ENCODE data around the gene SYT1.
A peak's percentile ranks its signal among the peaks of the same experiment; 100 is the strongest.
"Not testable (repeated sequence)": the region's sequence is repeated elsewhere in the genome, so short reads cannot be mapped to it uniquely, and the experiment has no call there.

Gene SYT1

DNA sequence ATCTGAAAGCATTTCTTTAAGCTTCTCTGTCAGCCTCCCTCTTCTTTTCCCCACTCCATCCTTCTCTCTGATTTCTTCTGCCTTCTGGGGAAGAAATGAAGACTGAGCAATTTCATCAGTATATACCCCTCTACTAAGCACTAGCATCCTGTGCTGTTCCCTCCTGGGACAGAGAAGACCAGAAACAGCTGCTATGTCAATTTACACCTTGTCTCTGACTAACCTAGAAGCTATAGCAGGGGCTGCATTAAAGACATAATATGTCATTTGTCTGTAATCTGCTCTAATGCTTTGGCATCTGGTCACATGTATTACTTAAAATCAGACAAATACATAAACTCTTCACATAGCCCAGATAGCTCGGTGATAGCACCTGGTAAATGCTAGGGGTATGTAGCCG, 529.3 kb downstream of the SYT1 start:
- no peak for DNase-seq (ENCODE audit: low read depth in 2 of 2)

DNA sequence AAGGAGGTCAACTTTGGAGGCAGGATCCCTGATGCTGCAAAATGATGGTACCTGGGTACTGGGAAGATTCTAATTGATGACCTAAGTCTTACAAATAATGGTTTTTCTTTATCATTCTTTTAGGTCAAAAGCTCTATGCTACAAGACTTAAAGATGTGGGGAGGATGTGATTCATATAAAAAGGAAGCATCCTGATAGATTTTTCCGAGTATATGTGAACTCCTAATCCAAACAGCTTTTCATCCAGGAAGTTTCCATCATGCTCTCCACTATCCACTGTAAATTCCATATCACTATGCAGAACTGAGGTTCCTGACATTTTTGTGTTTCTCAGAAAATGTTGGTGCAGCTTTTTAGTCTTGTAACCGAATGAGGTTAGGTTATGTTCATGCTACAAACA, 533.0 kb downstream of the SYT1 start:
- no peak for DNase-seq (ENCODE audit: low read depth in 2 of 2)

DNA sequence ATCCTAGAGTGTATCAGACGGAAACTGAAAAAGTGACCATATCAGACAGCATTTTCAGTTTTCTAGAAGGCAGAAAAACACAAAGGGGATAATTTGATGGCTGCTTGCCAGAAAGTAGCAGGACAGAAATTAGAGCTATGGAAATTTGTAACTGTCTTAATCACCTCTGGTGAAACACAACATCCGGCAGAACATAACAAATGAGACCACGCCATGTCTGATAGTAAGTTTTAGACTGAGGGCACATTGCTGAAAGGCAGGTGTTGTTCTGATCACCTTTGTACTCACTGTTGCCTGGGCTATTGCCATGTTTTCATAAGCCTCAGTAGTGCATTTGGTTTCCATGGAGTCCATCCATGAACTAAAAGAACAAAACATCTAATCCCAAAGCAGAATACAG, 535.9 kb downstream of the SYT1 start:
- no peak for DNase-seq (ENCODE audit: low read depth in 2 of 2)

DNA sequence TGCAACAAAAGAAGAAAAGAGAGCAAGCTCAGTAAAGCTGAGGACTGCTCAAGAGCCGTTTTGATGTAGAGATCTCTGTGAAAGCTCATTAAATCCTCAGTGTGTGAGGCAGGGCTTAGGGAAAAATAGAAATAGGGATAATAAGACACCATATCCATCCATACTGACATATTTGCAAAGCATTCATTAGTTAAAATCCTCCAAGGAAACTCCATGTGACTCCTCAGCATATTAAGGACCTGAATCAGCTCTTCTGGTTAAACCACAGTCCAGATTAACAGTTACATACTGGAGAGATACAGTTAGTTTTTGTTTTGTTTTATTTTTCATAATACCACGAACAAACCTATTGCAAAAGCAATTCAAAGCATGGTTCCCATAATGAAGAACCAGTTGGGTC, 538.0 kb downstream of the SYT1 start:
- no peak for DNase-seq (ENCODE audit: low read depth in 2 of 2)

- no peak for DNase-seq (ENCODE audit: low read depth in 2 of 2)
These were observed 542.4 kb downstream of the SYT1 start for GRCh38 chr12:79406993-79407392.

GRCh38 chr12:79407671-79408622, 543.4 kb downstream of the SYT1 start:
- DNase-seq (ENCODE audit: low read depth in 2 of 2): peak; percentile 86 to 88

DNA sequence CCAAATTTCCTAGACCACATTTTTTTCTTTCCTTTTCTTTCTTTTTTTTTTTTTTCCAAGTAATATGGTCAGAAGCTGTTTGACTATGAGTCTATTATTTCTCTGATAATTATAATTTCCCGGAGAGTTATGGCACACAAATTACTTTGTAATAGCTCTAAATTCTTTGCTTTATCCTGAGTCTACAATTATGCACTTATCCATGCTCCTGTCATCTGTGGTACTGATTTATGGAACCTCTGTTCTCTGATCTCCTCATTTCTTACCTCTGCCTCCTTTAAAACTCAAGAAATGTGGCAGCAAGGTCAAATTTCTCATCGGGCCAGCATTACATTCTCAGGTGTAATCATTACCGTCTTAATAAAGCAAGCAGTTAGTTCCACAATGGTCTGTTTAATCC, 544.1 kb downstream of the SYT1 start:
- no peak for DNase-seq (ENCODE audit: low read depth in 2 of 2)

- peak; percentile 93 to 95 for DNase-seq (ENCODE audit: low read depth in 2 of 2)
These were observed 545.0 kb downstream of the SYT1 start for GRCh38 chr12:79409562-79409961.

GRCh38 chr12:79411791-79412190, 547.2 kb downstream of the SYT1 start:
- no peak for DNase-seq (ENCODE audit: low read depth in 2 of 2)

- DNase-seq (ENCODE audit: low read depth in 2 of 2): no peak
These were observed 549.2 kb downstream of the SYT1 start for GRCh38 chr12:79413796-79414195.

- DNase-seq (ENCODE audit: low read depth in 2 of 2): no peak
These were observed 549.7 kb downstream of the SYT1 start for GRCh38 chr12:79414252-79414651.

- peak in 1 of 2 experiments; percentile 36 for DNase-seq (ENCODE audit: low read depth in 2 of 2)
These were observed 550.7 kb downstream of the SYT1 start for GRCh38 chr12:79415321-79415720.

- DNase-seq (ENCODE audit: low read depth in 2 of 2): no peak
These were observed 551.3 kb downstream of the SYT1 start for GRCh38 chr12:79415746-79416435.

- DNase-seq (ENCODE audit: low read depth in 2 of 2): peak; percentile 95 to 96
These were observed 555.6 kb downstream of the SYT1 start for GRCh38 chr12:79420146-79420618.

GRCh38 chr12:79421236-79421740, 556.7 kb downstream of the SYT1 start:
- no peak for DNase-seq (ENCODE audit: low read depth in 2 of 2)

DNA sequence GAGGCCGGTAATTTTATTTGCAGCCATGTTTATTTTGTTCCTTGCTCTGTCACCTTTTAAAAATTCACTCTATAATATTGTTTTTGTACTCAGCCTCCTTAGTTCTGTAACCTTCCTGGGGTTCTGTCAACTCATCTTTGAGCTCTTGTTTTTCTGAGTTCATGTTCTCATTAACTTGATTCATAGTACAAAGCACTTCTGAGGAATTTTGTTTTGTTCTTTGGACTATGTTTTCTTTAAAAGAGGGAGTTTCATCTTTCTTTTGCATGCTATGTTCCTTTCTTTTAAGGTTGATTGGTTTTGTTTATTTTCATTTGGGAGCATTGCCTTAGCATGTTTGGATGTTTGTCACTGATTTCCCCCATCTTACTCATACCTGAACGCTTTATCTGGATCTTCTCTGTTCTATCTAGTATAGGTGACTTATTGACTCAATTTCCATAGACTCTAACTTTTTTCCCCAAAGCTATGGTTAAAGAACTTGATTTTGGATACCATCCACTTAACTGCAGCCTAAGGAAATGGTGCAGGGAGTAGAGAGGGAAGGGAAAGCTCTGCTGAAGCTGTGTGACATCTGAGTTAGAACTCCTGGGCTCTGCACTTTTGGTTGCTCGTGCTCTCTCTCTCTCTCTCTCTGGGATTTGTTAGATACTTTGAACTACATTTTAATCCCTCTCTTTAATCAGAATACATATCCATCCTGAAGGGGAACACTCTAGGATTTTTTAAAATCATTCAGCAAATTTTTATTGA, 557.7 kb downstream of the SYT1 start:
- no peak for DNase-seq (ENCODE audit: low read depth in 2 of 2)

- DNase-seq (ENCODE audit: low read depth in 2 of 2): no peak
These were observed 559.0 kb downstream of the SYT1 start for GRCh38 chr12:79423560-79423959.

DNA sequence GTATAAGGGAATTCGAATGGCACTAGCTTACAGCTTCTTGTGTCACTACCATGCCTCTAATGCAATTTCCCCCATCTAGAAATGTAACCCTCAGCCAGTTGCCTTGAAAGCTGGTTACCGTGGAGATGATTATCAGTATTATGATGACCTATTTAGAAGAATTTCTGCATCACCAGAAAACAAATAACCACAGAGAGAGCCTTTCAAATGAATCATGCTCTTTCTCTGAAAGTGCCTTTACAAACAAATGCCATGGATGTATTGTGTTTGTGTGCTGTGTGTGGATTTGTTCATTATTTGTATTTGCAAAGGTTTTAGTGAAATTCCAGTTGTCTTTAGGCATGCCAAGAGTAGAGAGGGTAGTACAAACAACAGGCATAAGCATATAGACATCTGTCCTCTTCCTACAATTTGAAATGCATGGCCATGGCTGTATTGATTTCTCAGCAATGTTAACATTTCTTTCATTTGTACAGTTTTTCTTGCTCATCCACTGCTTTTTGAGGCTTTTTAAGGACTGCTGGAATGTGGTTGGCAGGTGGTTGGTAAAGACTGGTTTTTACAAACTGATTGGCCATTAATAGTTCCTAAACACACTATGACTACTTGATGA, 559.6 kb downstream of the SYT1 start:
- peak; percentile 79 to 84 for DNase-seq (ENCODE audit: low read depth in 2 of 2)

GRCh38 chr12:79426121-79426520, 561.5 kb downstream of the SYT1 start:
- DNase-seq (ENCODE audit: low read depth in 2 of 2): no peak

DNA sequence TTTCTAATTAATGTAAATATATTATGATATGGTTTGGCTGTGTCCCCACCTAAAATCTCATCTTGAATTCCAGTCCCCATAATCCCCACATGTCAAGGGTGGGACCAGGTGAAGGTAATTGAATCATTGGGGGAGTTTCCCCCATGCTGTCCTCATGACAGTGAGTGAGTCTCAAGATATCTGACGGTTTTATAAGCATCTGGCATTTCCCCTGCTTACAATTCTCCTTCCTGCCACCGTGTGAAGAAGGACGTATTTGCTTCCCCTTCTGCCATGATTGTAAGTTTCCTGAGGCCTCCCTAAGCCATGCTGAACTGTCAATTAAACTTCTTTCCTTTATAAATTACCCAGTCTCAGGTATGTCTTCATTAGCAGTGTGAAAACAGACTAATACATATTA, 562.2 kb downstream of the SYT1 start:
- DNase-seq (ENCODE audit: low read depth in 2 of 2): not testable (repeated sequence)

GRCh38 chr12:79433465-79434072, 569.0 kb downstream of the SYT1 start:
- DNase-seq (ENCODE audit: low read depth in 2 of 2): no peak

All from fibroblast of skin of left biceps (primary cell).